ENCODE measurements around the gene AHNAK2.

The AHNAK2 gene

GRCh38 chr14:104973385-104974145 is 4.6 kb downstream of the AHNAK2 start:
- in situ Hi-C loops (cut with MboI; ENCODE audit: low sequenced_read_pairs, unreplicated experiment): no loop called here
- TF ChIP-seq, protein P1, sequence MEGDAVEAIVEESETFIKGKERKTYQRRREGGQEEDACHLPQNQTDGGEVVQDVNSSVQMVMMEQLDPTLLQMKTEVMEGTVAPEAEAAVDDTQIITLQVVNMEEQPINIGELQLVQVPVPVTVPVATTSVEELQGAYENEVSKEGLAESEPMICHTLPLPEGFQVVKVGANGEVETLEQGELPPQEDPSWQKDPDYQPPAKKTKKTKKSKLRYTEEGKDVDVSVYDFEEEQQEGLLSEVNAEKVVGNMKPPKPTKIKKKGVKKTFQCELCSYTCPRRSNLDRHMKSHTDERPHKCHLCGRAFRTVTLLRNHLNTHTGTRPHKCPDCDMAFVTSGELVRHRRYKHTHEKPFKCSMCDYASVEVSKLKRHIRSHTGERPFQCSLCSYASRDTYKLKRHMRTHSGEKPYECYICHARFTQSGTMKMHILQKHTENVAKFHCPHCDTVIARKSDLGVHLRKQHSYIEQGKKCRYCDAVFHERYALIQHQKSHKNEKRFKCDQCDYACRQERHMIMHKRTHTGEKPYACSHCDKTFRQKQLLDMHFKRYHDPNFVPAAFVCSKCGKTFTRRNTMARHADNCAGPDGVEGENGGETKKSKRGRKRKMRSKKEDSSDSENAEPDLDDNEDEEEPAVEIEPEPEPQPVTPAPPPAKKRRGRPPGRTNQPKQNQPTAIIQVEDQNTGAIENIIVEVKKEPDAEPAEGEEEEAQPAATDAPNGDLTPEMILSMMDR (IDR thresholded peaks at IDR 0.05; ENCODE audit: borderline replicate concordance, control extremely low read depth, extremely low read depth, insufficient read depth, missing control alignments): no peak
- no peak for DNase-seq (ENCODE audit: low spot score)

- TF ChIP-seq, protein P1 (IDR thresholded peaks at IDR 0.05; ENCODE audit: borderline replicate concordance, control extremely low read depth, extremely low read depth, insufficient read depth, missing control alignments): no peak
- in situ Hi-C loops (cut with MboI; ENCODE audit: low sequenced_read_pairs, unreplicated experiment): no loop called here
- DNase-seq (ENCODE audit: low spot score): no peak
Observed at GRCh38 chr14:104973135-104973384, 5.1 kb downstream of the AHNAK2 start.

- no peak for DNase-seq (ENCODE audit: low spot score)
- in situ Hi-C loops (cut with MboI; ENCODE audit: low sequenced_read_pairs, unreplicated experiment): no loop called here
- TF ChIP-seq, protein P1 (IDR thresholded peaks at IDR 0.05; ENCODE audit: borderline replicate concordance, control extremely low read depth, extremely low read depth, insufficient read depth, missing control alignments): no peak
Observed at GRCh38 chr14:104972301-104973134, 5.7 kb downstream of the AHNAK2 start.

DNA sequence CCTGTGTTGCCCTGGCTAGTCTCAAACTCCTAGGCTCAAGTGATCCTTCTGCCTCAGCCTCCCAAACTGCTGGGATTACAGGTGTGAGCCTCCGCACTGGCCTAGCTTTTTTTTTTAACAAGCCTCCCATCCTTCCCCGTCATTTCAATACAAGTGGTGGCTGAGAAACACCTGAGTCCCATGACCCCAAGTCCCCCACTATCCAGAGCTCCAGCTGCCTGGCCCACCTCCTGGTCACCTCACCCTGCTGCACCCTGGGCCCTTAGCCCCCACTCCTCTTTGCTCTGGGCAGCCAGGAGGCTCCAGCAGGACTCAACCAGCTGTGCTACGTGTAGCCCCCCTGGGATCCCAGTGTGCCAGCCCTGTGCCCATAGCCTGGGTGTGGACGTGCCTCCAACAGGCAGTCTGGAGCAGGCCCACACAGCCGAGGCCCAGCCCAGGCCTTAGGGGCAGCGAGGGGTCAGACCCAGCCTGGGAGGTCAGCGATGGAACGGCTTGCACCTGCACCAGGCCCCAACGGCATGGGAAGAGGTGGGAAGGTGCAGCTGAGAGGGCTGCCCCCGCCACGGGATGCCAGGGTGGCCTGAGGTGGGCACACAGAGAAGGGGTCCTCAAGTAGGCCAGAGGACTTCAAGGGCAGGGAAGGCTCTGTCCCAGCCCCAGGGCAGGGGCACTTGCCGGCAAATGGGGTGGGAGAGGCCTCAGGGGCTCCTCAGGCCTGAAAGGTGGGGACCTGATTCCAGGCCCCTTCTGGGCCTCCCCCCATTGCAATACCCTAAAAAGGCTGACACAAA is 6.5 kb downstream of the AHNAK2 start:
- TF ChIP-seq, protein P1 (IDR thresholded peaks at IDR 0.05; ENCODE audit: borderline replicate concordance, control extremely low read depth, extremely low read depth, insufficient read depth, missing control alignments): no peak
- in situ Hi-C loops (cut with MboI; ENCODE audit: low sequenced_read_pairs, unreplicated experiment): no loop called here

GRCh38 chr14:104970231-104971068 is 7.7 kb downstream of the AHNAK2 start:
- in situ Hi-C loops (cut with MboI; ENCODE audit: low sequenced_read_pairs, unreplicated experiment): no loop called here
- no peak for DNase-seq (ENCODE audit: low spot score)
- TF ChIP-seq, protein P1 (IDR thresholded peaks at IDR 0.05; ENCODE audit: borderline replicate concordance, control extremely low read depth, extremely low read depth, insufficient read depth, missing control alignments): no peak

More for the DNA sequence above, 6.5 kb downstream of the AHNAK2 start:
- no peak for DNase-seq (ENCODE audit: low spot score)

Data from GM13976 (cell line).